ENCODE data around the gene C1orf174. TPM values are rescaled to one million over a fixed set of nuclear protein-coding genes. Genes with fewer than 3 reads are reported as not detected.

C1orf174 gene
- total and polyA plus RNA-seq, 2 experiments from 2014 or later = 20.7 to 23.6 TPM

DNA sequence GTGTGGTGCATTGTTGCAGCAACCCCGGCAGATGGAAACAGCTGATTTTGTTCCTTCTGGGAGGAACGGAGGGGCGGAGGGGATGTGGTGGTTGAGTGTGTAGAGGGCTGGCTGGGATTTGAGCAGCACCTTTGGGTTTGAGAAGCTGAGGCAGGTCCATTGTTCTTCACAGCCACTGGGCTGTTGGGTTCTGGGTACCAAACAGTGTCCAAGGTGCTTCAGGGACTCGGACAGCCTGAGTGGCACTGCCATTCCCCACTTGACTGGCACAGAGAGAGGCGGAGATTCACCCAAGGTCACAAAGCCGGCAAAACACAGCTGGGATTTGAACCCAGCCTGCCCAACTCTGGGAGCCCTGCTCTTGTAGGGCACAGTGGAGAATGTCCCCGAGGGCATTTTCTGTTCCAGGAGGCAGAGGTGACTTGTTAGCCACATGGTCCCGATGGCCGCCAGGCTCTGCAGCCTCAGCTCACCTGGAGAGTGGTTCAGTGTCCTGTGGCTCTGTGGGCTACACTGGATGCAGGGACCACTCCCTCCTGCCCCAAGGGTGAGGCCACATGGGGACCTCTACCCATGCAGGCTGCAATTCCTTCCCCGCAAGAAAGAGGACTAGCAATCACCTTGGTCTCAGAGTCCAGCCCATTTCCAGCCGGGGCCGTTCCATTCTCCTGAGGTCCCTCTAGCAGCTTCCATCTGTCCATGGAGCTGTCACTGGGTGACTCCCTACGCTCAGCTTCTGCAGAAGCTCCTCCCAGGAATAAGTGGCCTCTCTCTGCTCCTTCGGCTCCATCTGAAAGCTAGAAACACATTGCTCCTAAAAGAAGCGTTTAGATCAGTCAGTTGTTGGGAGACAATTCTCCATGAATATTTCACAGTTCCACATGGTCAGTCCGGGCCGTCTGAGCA is 31.2 kb upstream of the C1orf174 start:
- DNase-seq (ENCODE audit: low spot score) = no peak
- H3K4me1 ChIP-seq (ENCODE audit: insufficient read depth) = no peaks in the 10 kb centered on the region
- no peaks in the 10 kb centered on the region for H3K36me3 ChIP-seq (replicated peaks; ENCODE audit: insufficient read depth, low read depth)
- no peak overlapping the region for H3K4me2 ChIP-seq
- no peak for TF ChIP-seq EZH2 (IDR thresholded peaks at IDR 0.05; ENCODE audit: borderline replicate concordance)
- TF ChIP-seq EZH2phosphoT487 (IDR thresholded peaks at IDR 0.05; ENCODE audit: low read depth, severe bottlenecking, unreplicated experiment) = no peak
- TF ChIP-seq, protein P1, sequence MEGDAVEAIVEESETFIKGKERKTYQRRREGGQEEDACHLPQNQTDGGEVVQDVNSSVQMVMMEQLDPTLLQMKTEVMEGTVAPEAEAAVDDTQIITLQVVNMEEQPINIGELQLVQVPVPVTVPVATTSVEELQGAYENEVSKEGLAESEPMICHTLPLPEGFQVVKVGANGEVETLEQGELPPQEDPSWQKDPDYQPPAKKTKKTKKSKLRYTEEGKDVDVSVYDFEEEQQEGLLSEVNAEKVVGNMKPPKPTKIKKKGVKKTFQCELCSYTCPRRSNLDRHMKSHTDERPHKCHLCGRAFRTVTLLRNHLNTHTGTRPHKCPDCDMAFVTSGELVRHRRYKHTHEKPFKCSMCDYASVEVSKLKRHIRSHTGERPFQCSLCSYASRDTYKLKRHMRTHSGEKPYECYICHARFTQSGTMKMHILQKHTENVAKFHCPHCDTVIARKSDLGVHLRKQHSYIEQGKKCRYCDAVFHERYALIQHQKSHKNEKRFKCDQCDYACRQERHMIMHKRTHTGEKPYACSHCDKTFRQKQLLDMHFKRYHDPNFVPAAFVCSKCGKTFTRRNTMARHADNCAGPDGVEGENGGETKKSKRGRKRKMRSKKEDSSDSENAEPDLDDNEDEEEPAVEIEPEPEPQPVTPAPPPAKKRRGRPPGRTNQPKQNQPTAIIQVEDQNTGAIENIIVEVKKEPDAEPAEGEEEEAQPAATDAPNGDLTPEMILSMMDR (IDR thresholded peaks at IDR 0.05; ENCODE audit: poor library complexity) = no peak
- no peak overlapping the region for H2AFZ ChIP-seq
- H3K4me3 ChIP-seq = no peak overlapping the region
- WGBS (ENCODE audit: low lambda C conversion rate, missing lambda C conversion rate) = 71% methylated on average over 17 of the region's 17 CpGs
- no peaks in the 10 kb centered on the region for H3K79me2 ChIP-seq
- H3K27ac ChIP-seq = no peak overlapping the region
- no peaks in the 10 kb centered on the region for H3K9me2 ChIP-seq (replicated peaks; ENCODE audit: insufficient read depth)
- H4K20me1 ChIP-seq (ENCODE audit: insufficient read depth, poor library complexity, severe bottlenecking) = no peaks in the 10 kb centered on the region
- peaks cover 16% of the 10 kb centered on the region for H3K27me3 ChIP-seq
- H3K9me3 ChIP-seq (ENCODE audit: low read depth) = no peaks in the 10 kb centered on the region

DNA sequence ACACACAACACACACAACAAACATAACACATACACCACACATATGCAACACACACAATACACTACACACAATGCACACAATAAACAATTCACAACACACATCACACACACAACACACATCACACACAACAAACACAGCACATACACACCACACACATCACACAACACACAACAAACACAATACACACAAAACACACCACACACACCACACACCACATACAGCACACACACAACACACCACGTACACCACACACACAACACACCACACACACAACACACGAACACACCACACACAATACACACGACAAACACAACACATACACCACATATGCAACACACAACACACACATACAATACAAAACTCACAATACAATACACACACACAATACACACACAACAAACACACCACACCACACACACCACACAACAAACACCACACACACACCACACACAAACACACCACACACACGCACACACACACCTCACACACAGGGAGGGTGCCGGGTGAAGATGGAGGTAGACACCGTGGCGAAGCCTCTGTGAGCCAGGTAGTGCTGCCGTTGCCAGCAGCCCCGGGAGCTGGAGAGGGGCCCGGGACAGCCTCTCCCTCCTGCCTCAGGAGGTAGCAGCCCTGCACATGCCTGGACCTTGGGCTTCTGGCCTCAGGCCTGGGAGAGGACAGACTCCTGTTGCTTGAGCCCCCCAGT is 30.4 kb upstream of the C1orf174 start:
- H3K27me3 ChIP-seq = peaks cover 16% of the 10 kb centered on the region
- DNase-seq (ENCODE audit: low spot score) = no peak
- no peaks in the 10 kb centered on the region for H4K20me1 ChIP-seq (ENCODE audit: insufficient read depth, poor library complexity, severe bottlenecking)
- no peaks in the 10 kb centered on the region for H3K79me2 ChIP-seq
- 86% methylated on average over 10 of the region's 10 CpGs for WGBS (ENCODE audit: low lambda C conversion rate, missing lambda C conversion rate)
- TF ChIP-seq EZH2 (IDR thresholded peaks at IDR 0.05; ENCODE audit: borderline replicate concordance) (no peak), EZH2phosphoT487 (IDR thresholded peaks at IDR 0.05; ENCODE audit: low read depth, severe bottlenecking, unreplicated experiment) (no peak)
- TF ChIP-seq, protein P1 (IDR thresholded peaks at IDR 0.05; ENCODE audit: poor library complexity) = no peak
- no peak overlapping the region for H3K4me3 ChIP-seq
- no peak overlapping the region for H3K27ac ChIP-seq
- no peak overlapping the region for H2AFZ ChIP-seq
- H3K36me3 ChIP-seq (replicated peaks; ENCODE audit: insufficient read depth, low read depth) = no peaks in the 10 kb centered on the region
- H3K4me1 ChIP-seq (ENCODE audit: insufficient read depth) = no peaks in the 10 kb centered on the region
- H3K9me3 ChIP-seq (ENCODE audit: low read depth) = no peaks in the 10 kb centered on the region
- no peaks in the 10 kb centered on the region for H3K9me2 ChIP-seq (replicated peaks; ENCODE audit: insufficient read depth)
- H3K4me2 ChIP-seq = no peak overlapping the region

DNA sequence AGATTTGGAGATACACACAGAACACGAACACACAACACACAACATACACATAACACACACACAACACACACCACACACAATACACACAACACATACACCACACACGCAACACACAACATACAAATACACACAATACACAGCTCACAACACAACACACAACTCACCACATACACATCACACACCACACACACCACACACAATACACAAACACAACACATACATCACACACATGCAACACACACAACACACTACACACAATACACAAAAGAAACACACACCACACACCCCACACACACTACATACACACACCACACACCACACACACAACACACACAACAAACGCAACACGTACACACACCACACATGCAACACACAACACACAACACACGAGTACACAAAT is 29.1 kb upstream of the C1orf174 start:
- no peaks in the 10 kb centered on the region for H3K9me3 ChIP-seq (ENCODE audit: low read depth)
- no peaks in the 10 kb centered on the region for H3K36me3 ChIP-seq (replicated peaks; ENCODE audit: insufficient read depth, low read depth)
- 79% methylated on average over 5 of the region's 5 CpGs for WGBS (ENCODE audit: low lambda C conversion rate, missing lambda C conversion rate)
- no peaks in the 10 kb centered on the region for H3K9me2 ChIP-seq (replicated peaks; ENCODE audit: insufficient read depth)
- no peaks in the 10 kb centered on the region for H3K4me1 ChIP-seq (ENCODE audit: insufficient read depth)
- DNase-seq (ENCODE audit: low spot score) = no peak
- TF ChIP-seq EZH2phosphoT487 (IDR thresholded peaks at IDR 0.05; ENCODE audit: low read depth, severe bottlenecking, unreplicated experiment) (no peak), EZH2 (IDR thresholded peaks at IDR 0.05; ENCODE audit: borderline replicate concordance) (no peak)
- TF ChIP-seq, protein P1 (IDR thresholded peaks at IDR 0.05; ENCODE audit: poor library complexity) = no peak
- H3K4me2 ChIP-seq = no peak overlapping the region
- H3K4me3 ChIP-seq = no peak overlapping the region
- no peaks in the 10 kb centered on the region for H3K79me2 ChIP-seq
- no peak overlapping the region for H2AFZ ChIP-seq
- H3K27me3 ChIP-seq = peaks cover 16% of the 10 kb centered on the region
- H3K27ac ChIP-seq = no peak overlapping the region
- no peaks in the 10 kb centered on the region for H4K20me1 ChIP-seq (ENCODE audit: insufficient read depth, poor library complexity, severe bottlenecking)

Measured in hepatocyte (in vitro differentiated cells).